Daoy (cell line): ENCODE data around the gene ST14. TPM values are rescaled to one million over a fixed set of nuclear protein-coding genes. Genes with fewer than 3 reads are reported as not detected.
"Not testable (repeated sequence)": the region's sequence is repeated elsewhere in the genome, so short reads cannot be mapped to it uniquely, and the experiment has no call there.

Source experiments
- DNase-seq: peaks from one replicate; pipeline ENCODE4 v3.0.0-alpha.2; 2015; ENCODE audit warnings: low read depth
- total RNA-seq: library from RNA; depleted of rRNA; stranded (reverse); fragments of >200 nt; shearing (Covaris generic); gene quantifications from 2 replicates; pipeline ENCODE4 v1.2.3, GENCODE V29; 2014; rRNA removed

Gene ST14
- total RNA-seq, 1 experiment from 2014 or later: not detected

GRCh38 chr11:130227373-130227772 lies 67.8 kb downstream of the ST14 start:
- no peak for DNase-seq

GRCh38 chr11:130233486-130233885 lies 73.9 kb downstream of the ST14 start:
- DNase-seq: not testable (repeated sequence)

- DNase-seq: not testable (repeated sequence)
Measured at GRCh38 chr11:130233888-130234287, 74.3 kb downstream of the ST14 start.

- DNase-seq: no peak
Measured at GRCh38 chr11:130234315-130234714, 74.7 kb downstream of the ST14 start.

GRCh38 chr11:130237282-130238006 lies 77.9 kb downstream of the ST14 start:
- DNase-seq: no peak

- DNase-seq: no peak
Measured at GRCh38 chr11:130241713-130242112, 82.1 kb downstream of the ST14 start.

GRCh38 chr11:130243816-130244215 lies 84.2 kb downstream of the ST14 start:
- no peak for DNase-seq

- no peak for DNase-seq
Measured at GRCh38 chr11:130244848-130245247, 85.3 kb downstream of the ST14 start.

GRCh38 chr11:130245375-130245774 lies 85.8 kb downstream of the ST14 start:
- not testable (repeated sequence) for DNase-seq

GRCh38 chr11:130246270-130246669 lies 86.7 kb downstream of the ST14 start:
- DNase-seq: no peak

GRCh38 chr11:130246738-130247137 lies 87.2 kb downstream of the ST14 start:
- DNase-seq: no peak

GRCh38 chr11:130247319-130247718 lies 87.7 kb downstream of the ST14 start:
- DNase-seq: no peak

- DNase-seq: no peak
Measured at GRCh38 chr11:130249371-130249770, 89.8 kb downstream of the ST14 start.

GRCh38 chr11:130249929-130250328 lies 90.3 kb downstream of the ST14 start:
- DNase-seq: not testable (repeated sequence)

GRCh38 chr11:130251763-130252162 lies 92.2 kb downstream of the ST14 start:
- not testable (repeated sequence) for DNase-seq

Other genes with a start within 250 kb of the ST14 start
- 4.4 and 5.4 TPM in 2 replicates for gene PRDM10, start 156.9 kb upstream of the ST14 start, total RNA-seq
- gene APLP2, start 89.9 kb upstream of the ST14 start, total RNA-seq: 94.6 and 103 TPM in 2 replicates
- gene ZBTB44, start 155.1 kb downstream of the ST14 start, total RNA-seq: 17.4 and 19.8 TPM in 2 replicates